ENCODE data around the gene SLC22A16.
"Not testable (repeated sequence)": the region's sequence is repeated elsewhere in the genome, so short reads cannot be mapped to it uniquely, and the experiment has no call there.

DNA sequence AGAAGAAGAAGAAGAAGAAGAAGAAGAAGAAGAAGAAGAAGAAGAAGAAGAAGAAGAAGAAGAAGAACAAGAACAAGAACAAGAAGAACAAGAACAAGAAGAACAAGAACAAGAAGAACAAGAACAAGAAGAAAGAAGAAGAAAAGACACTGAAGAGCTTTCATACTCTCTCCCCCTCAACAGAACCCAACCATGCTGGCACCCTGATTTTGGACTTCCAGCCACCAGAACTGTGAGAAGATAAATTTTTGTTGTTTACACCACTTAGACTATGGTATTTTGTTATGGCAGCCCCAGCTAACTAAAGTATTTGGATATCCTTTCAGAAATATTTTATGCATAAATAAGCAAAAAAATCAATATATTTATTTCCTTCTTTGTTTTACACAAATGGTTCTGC is 36.1 kb upstream of the SLC22A16 start:
- TF ChIP-seq, protein P1, sequence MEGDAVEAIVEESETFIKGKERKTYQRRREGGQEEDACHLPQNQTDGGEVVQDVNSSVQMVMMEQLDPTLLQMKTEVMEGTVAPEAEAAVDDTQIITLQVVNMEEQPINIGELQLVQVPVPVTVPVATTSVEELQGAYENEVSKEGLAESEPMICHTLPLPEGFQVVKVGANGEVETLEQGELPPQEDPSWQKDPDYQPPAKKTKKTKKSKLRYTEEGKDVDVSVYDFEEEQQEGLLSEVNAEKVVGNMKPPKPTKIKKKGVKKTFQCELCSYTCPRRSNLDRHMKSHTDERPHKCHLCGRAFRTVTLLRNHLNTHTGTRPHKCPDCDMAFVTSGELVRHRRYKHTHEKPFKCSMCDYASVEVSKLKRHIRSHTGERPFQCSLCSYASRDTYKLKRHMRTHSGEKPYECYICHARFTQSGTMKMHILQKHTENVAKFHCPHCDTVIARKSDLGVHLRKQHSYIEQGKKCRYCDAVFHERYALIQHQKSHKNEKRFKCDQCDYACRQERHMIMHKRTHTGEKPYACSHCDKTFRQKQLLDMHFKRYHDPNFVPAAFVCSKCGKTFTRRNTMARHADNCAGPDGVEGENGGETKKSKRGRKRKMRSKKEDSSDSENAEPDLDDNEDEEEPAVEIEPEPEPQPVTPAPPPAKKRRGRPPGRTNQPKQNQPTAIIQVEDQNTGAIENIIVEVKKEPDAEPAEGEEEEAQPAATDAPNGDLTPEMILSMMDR (IDR thresholded peaks at IDR 0.05; ENCODE audit: low read length) = not testable (repeated sequence)
- TF ChIP-seq EZH2 (IDR thresholded peaks at IDR 0.05; ENCODE audit: borderline replicate concordance, low read length) = not testable (repeated sequence)
